Endodermal cell (in vitro differentiated cells): ENCODE measurements around the gene LGR4. TPM values are rescaled to one million over a fixed set of nuclear protein-coding genes. Genes with fewer than 3 reads are reported as not detected.

Source experiments
- DNase-seq: peaks from one replicate; pipeline ENCODE4 v3.0.0-alpha.2; 2017
- H3K27ac ChIP-seq: 2 replicates; pipeline ENCODE4 v1.5.1; 2013; ENCODE audit warnings: mild to moderate bottlenecking, low read depth, low read length, moderate library complexity
- H3K27me3 ChIP-seq: 2 replicates; pipeline ENCODE4 v1.6.1; 2013; ENCODE audit warnings: mild to moderate bottlenecking, low read length, moderate library complexity; ENCODE audit not compliant: insufficient read depth, control insufficient read depth, poor library complexity, severe bottlenecking
- H3K36me3 ChIP-seq: 2 replicates; pipeline ENCODE4 v1.7.0; 2013; ENCODE audit warnings: mild to moderate bottlenecking, low read length, moderate library complexity; ENCODE audit not compliant: control insufficient read depth, insufficient read depth
- H3K4me1 ChIP-seq: one replicate; pipeline ENCODE4 v1.7.0; 2013; ENCODE audit warnings: low read length; ENCODE audit not compliant: control insufficient read depth, insufficient read depth
- H3K4me3 ChIP-seq: 2 replicates; pipeline ENCODE4 v1.5.1; 2013; ENCODE audit warnings: mild to moderate bottlenecking, low read length, moderate library complexity
- H3K9ac ChIP-seq: 2 replicates; pipeline ENCODE4 v1.6.1; 2013; ENCODE audit warnings: mild to moderate bottlenecking, low read length, moderate library complexity; ENCODE audit not compliant: poor library complexity, severe bottlenecking; ENCODE audit errors: extremely low read depth
- H3K9me3 ChIP-seq: 2 replicates; pipeline ENCODE4 v1.6.1; 2013; ENCODE audit warnings: mild to moderate bottlenecking, low read length, moderate library complexity; ENCODE audit not compliant: control insufficient read depth
- H3K27ac Mint-ChIP-seq: 2 replicates; pipeline ENCODE4 v1.8.0; 2020; ENCODE audit warnings: mixed read lengths
- H3K27me3 Mint-ChIP-seq: 2 replicates; pipeline ENCODE4 v1.8.0; 2021; ENCODE audit warnings: mild to moderate bottlenecking, mixed read lengths; ENCODE audit not compliant: insufficient read depth
- H3K36me3 Mint-ChIP-seq: 2 replicates; pipeline ENCODE4 v1.8.0; 2020; ENCODE audit warnings: low read depth, mixed read lengths
- H3K4me1 Mint-ChIP-seq: 2 replicates; pipeline ENCODE4 v1.8.0; 2020; ENCODE audit warnings: mixed read lengths
- H3K4me3 Mint-ChIP-seq: 2 replicates; pipeline ENCODE4 v1.8.0; 2020; ENCODE audit warnings: mild to moderate bottlenecking, moderate library complexity, mixed read lengths
- H3K9me3 Mint-ChIP-seq: 2 replicates; pipeline ENCODE4 v1.8.0; 2020; ENCODE audit warnings: mild to moderate bottlenecking, mixed read lengths
- WGBS, 2 experiments: methylation state at CpG; one replicate each; pipeline versions ENCODE4 v1.1.5 to v1.1.7; 2013; ENCODE audit warnings: missing lambda C conversion rate in 2 of 2, mixed read lengths in 1 of 2; ENCODE audit not compliant: insufficient coverage in 1 of 2, insufficient read length in 1 of 2; 5-methylcytosine and 5-hydroxymethylcytosine counted together
- total RNA-seq, 2 donors: library from RNA; stranded (reverse); fragmentation: NEBNext Ultra II Directional in 1 of 2; extraction: Animal tissue kit (Norgen Biotek cat#: 25700) in 1 of 2; gene quantifications; 2 replicates in 1 of 2; 3 replicates in 1 of 2; pipeline ENCODE4 v1.2.1, GENCODE V29; 2021
- TF ChIP-seq, protein P1 (sequence below): fragments of 200-600 bp; sonication (generic); conservative IDR thresholded peaks from 2 replicates; pipeline ENCODE4 v1.5.0; 2021; ENCODE audit warnings: antibody characterized with exemption, mild to moderate bottlenecking

The LGR4 gene
- total RNA-seq, 2 donors from 2014 or later: 73.7 to 75.6 TPM

DNA sequence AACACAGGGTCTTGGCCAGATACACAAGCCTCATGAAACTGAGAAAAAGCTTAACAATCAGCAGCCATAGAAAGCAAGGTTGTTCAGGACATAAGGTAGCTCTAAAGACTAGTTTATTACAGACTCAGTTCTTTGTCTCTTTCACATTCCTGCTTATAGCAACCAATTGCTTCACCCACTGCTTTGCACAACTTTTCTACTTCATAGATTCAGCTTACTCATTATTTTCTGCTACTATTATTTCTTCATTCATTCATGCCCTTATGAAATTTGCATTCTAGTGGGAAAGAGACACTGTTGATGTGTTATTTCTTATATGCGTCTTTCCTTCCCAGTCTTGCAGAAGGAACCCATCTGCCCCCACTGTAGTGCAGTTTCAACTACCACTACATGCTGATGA lies 114.3 kb downstream of the LGR4 start:
- H3K36me3 ChIP-seq: peaks cover 4% of the 10 kb centered on the region
- H3K4me1 Mint-ChIP-seq: peaks cover 29% of the 10 kb centered on the region

DNA sequence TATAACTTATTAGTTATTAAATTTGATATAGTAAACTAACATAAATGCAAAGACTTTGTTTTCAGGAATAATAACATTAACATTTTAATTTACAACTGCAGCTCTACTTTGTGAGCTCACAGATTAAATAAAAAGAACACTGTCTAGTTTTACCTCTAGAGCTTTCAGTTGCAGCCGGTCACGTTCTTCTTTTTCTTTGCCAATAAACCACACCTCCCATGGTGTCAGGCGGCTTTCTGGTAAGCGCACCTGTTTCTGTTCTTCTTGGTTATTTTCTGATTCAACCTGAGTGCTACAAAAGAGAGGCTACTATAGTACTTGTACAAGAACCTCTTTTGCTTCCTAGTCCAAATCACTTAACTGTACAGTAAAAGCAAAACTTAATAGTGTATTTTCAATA lies 115.3 kb downstream of the LGR4 start:
- Mint-ChIP-seq H3K4me1 (peaks cover 31% of the 10 kb centered on the region), H3K9me3 (no peaks in the 10 kb centered on the region), H3K4me3 (no peak overlapping the region), H3K36me3 (peaks cover 10% of the 10 kb centered on the region), H3K27me3 (no peaks in the 10 kb centered on the region), H3K27ac (no peak overlapping the region)
- Histone ChIP-seq H3K36me3 (peaks cover 4% of the 10 kb centered on the region), H3K27me3 (no peaks in the 10 kb centered on the region), H3K27ac (no peak overlapping the region), H3K4me1 (peaks cover 2% of the 10 kb centered on the region), H3K9me3 (no peaks in the 10 kb centered on the region), H3K9ac (no peak overlapping the region), H3K4me3 (no peak overlapping the region)
- DNase-seq: no peak
- 94 to 100% methylated on average over 4 of the region's 4 CpGs for WGBS, 2 experiments
- TF ChIP-seq, protein P1, sequence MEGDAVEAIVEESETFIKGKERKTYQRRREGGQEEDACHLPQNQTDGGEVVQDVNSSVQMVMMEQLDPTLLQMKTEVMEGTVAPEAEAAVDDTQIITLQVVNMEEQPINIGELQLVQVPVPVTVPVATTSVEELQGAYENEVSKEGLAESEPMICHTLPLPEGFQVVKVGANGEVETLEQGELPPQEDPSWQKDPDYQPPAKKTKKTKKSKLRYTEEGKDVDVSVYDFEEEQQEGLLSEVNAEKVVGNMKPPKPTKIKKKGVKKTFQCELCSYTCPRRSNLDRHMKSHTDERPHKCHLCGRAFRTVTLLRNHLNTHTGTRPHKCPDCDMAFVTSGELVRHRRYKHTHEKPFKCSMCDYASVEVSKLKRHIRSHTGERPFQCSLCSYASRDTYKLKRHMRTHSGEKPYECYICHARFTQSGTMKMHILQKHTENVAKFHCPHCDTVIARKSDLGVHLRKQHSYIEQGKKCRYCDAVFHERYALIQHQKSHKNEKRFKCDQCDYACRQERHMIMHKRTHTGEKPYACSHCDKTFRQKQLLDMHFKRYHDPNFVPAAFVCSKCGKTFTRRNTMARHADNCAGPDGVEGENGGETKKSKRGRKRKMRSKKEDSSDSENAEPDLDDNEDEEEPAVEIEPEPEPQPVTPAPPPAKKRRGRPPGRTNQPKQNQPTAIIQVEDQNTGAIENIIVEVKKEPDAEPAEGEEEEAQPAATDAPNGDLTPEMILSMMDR: no peak

More for the DNA sequence above, 114.3 kb downstream of the LGR4 start:
- Mint-ChIP-seq H3K9me3 (no peaks in the 10 kb centered on the region), H3K36me3 (peaks cover 7% of the 10 kb centered on the region), H3K27me3 (no peaks in the 10 kb centered on the region), H3K4me3 (no peak overlapping the region), H3K27ac (no peak overlapping the region)
- Histone ChIP-seq H3K9me3 (no peaks in the 10 kb centered on the region), H3K27me3 (no peaks in the 10 kb centered on the region), H3K9ac (no peak overlapping the region), H3K4me3 (no peak overlapping the region), H3K27ac (no peak overlapping the region), H3K4me1 (peaks cover 4% of the 10 kb centered on the region)
- TF ChIP-seq, protein P1: no peak
- 93% methylated on average over 1 of the region's 1 CpG; no CpG with 5 or more reads in 1 of the 2 experiments for WGBS, 2 experiments
- no peak for DNase-seq

DNA sequence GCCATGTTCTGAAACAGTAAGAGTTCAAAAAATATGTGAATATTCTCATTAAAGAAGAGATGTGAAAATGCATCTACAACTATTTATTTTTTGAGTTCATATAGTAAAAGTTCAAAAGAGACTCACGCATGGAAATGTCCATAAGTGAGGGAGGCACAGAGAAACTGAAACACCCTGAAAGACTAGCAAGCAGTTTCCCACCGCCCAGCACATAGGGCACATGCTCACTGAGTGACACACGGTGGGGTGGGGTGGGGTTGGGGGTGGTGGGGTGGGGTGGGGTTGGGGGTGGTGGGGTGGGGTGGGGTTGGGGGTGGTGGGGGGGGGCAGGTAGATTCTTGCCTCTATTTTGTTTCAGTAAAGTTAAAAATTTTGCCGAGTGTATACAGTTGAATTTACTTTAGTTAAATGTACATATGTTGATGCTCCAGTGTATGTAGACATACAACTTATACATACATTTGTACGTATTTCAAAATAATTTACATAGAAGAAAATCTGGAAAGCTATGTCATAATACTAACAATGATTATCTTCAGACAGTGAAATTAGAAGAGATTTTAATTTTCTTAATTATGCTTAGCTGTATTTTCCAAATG lies 115.9 kb downstream of the LGR4 start:
- no peak overlapping the region for H3K9ac ChIP-seq
- DNase-seq: no peak
- no peaks in the 10 kb centered on the region for H3K9me3 Mint-ChIP-seq
- H3K27ac Mint-ChIP-seq: no peak overlapping the region
- TF ChIP-seq, protein P1: no peak
- no peaks in the 10 kb centered on the region for H3K27me3 Mint-ChIP-seq
- H3K4me1 Mint-ChIP-seq: peaks cover 26% of the 10 kb centered on the region
- H3K4me1 ChIP-seq: no peaks in the 10 kb centered on the region
- no peak overlapping the region for H3K4me3 Mint-ChIP-seq
- 100% methylated on average over 1 of the region's 5 CpGs; no CpG with 5 or more reads in 1 of the 2 experiments for WGBS, 2 experiments
- no peak overlapping the region for H3K27ac ChIP-seq
- peaks cover 13% of the 10 kb centered on the region for H3K36me3 Mint-ChIP-seq
- peaks cover 4% of the 10 kb centered on the region for H3K36me3 ChIP-seq
- H3K4me3 ChIP-seq: no peak overlapping the region
- H3K9me3 ChIP-seq: no peaks in the 10 kb centered on the region
- no peaks in the 10 kb centered on the region for H3K27me3 ChIP-seq
